Measurements from ENCODE around the gene MYO18B.

Gene MYO18B

GRCh38 chr22:25852223-25852622, 110.2 kb downstream of the MYO18B start:
- no peak for DNase-seq (ENCODE audit: low spot score)

GRCh38 chr22:25853078-25853477, 111.1 kb downstream of the MYO18B start:
- DNase-seq (ENCODE audit: low spot score), result no peak

- no peak for DNase-seq (ENCODE audit: low spot score)
Observed at GRCh38 chr22:25853501-25854284, 111.7 kb downstream of the MYO18B start.

GRCh38 chr22:25869771-25870170, 127.8 kb downstream of the MYO18B start:
- DNase-seq (ENCODE audit: low spot score), result no peak

- no peak for DNase-seq (ENCODE audit: low spot score)
Observed at GRCh38 chr22:25874327-25874726, 132.3 kb downstream of the MYO18B start.

GRCh38 chr22:25875461-25875860, 133.5 kb downstream of the MYO18B start:
- DNase-seq (ENCODE audit: low spot score), result no peak

GRCh38 chr22:25876871-25877270, 134.9 kb downstream of the MYO18B start:
- no peak for DNase-seq (ENCODE audit: low spot score)

- DNase-seq (ENCODE audit: low spot score), result no peak
Observed at GRCh38 chr22:25878933-25879332, 136.9 kb downstream of the MYO18B start.

- no peak for DNase-seq (ENCODE audit: low spot score)
Observed at GRCh38 chr22:25880524-25880923, 138.5 kb downstream of the MYO18B start.

- DNase-seq (ENCODE audit: low spot score), result no peak
Observed at GRCh38 chr22:25881210-25881755, 139.3 kb downstream of the MYO18B start.

GRCh38 chr22:25882360-25882759, 140.4 kb downstream of the MYO18B start:
- no peak for DNase-seq (ENCODE audit: low spot score)

GRCh38 chr22:25883482-25884033, 141.6 kb downstream of the MYO18B start:
- DNase-seq (ENCODE audit: low spot score), result no peak

GRCh38 chr22:25884121-25884520, 142.1 kb downstream of the MYO18B start:
- no peak for DNase-seq (ENCODE audit: low spot score)

GRCh38 chr22:25888399-25889054, 146.5 kb downstream of the MYO18B start:
- no peak for DNase-seq (ENCODE audit: low spot score)

GRCh38 chr22:25890651-25891050, 148.7 kb downstream of the MYO18B start:
- DNase-seq (ENCODE audit: low spot score), result no peak

- no peak for DNase-seq (ENCODE audit: low spot score)
Observed at GRCh38 chr22:25892678-25893077, 150.7 kb downstream of the MYO18B start.

- no peak for DNase-seq (ENCODE audit: low spot score)
Observed at GRCh38 chr22:25895678-25896077, 153.7 kb downstream of the MYO18B start.

GRCh38 chr22:25896098-25896497, 154.1 kb downstream of the MYO18B start:
- DNase-seq (ENCODE audit: low spot score), result no peak

GRCh38 chr22:25896592-25896991, 154.6 kb downstream of the MYO18B start:
- no peak for DNase-seq (ENCODE audit: low spot score)

GRCh38 chr22:25898707-25899365, 156.8 kb downstream of the MYO18B start:
- no peak for DNase-seq (ENCODE audit: low spot score)

- DNase-seq (ENCODE audit: low spot score), result no peak
Observed at GRCh38 chr22:25899566-25899965, 157.6 kb downstream of the MYO18B start.

GRCh38 chr22:25900390-25900789, 158.4 kb downstream of the MYO18B start:
- DNase-seq (ENCODE audit: low spot score), result no peak

- DNase-seq (ENCODE audit: low spot score), result no peak
Observed at GRCh38 chr22:25900880-25901279, 158.9 kb downstream of the MYO18B start.

Measured in hepatic stellate cell (primary cell).